Ishikawa (cell line): ENCODE results near the gene IL10RA.

Experiments used
- CEBPB ChIP-seq: IDR thresholded peaks from 2 replicates; pipeline ENCODE4 v1.6.1; 2012
- CREB1 ChIP-seq: IDR thresholded peaks from 2 replicates; pipeline ENCODE4 v1.6.1; 2012; ENCODE audit warnings: low read depth
- EGR1 ChIP-seq: IDR thresholded peaks from 2 replicates; pipeline ENCODE4 v1.6.1; 2012
- EP300 ChIP-seq: IDR thresholded peaks from 2 replicates; pipeline ENCODE4 v1.6.1; 2012; ENCODE audit warnings: borderline replicate concordance
- FOXM1 ChIP-seq: IDR thresholded peaks from 2 replicates; pipeline ENCODE4 v1.6.1; 2012; ENCODE audit warnings: low read depth, borderline replicate concordance
- MAX ChIP-seq: IDR thresholded peaks from 2 replicates; pipeline ENCODE4 v1.6.1; 2012
- NFIC ChIP-seq: IDR thresholded peaks from 2 replicates; pipeline ENCODE4 v1.6.1; 2012
- RAD21 ChIP-seq: IDR thresholded peaks from 2 replicates; pipeline ENCODE4 v1.6.1; 2012; ENCODE audit warnings: low read depth
- REST ChIP-seq: IDR thresholded peaks from 2 replicates; pipeline ENCODE4 v1.6.1; 2012; ENCODE audit warnings: low read depth, mild to moderate bottlenecking
- TAF1 ChIP-seq: IDR thresholded peaks from 2 replicates; pipeline ENCODE4 v1.6.1; 2012; ENCODE audit warnings: low read depth, mild to moderate bottlenecking
- TCF12 ChIP-seq: IDR thresholded peaks from 2 replicates; pipeline ENCODE4 v1.6.1; 2012; ENCODE audit warnings: low read depth
- TEAD4 ChIP-seq: IDR thresholded peaks from 2 replicates; pipeline ENCODE4 v1.6.1; 2012
- USF1 ChIP-seq: IDR thresholded peaks from 2 replicates; pipeline ENCODE4 v1.6.1; 2012
- YY1 ChIP-seq: IDR thresholded peaks from 2 replicates; pipeline ENCODE4 v1.6.1; 2012; ENCODE audit warnings: low read depth
- ZBTB7A ChIP-seq: IDR thresholded peaks from 2 replicates; pipeline ENCODE4 v1.6.1; 2012; ENCODE audit warnings: low read depth

The IL10RA gene

GRCh38 chr11:117969160-117969991 lies 16.8 kb upstream of the IL10RA start:
- TF ChIP-seq ZBTB7A (no peak), TEAD4 (no peak), EGR1 (no peak), CEBPB (no peak), USF1 (no peak), RAD21 (no peak), EP300 (no peak), MAX (no peak), REST (no peak), TAF1 (no peak), CREB1 (no peak)

- no peak for TF ChIP-seq MAX
- TF ChIP-seq TEAD4, result no peak
- no peak for TF ChIP-seq EP300
- TF ChIP-seq ZBTB7A, result no peak
- TF ChIP-seq FOXM1, result no peak
Measured at GRCh38 chr11:117970400-117971024, 15.7 kb upstream of the IL10RA start.

GRCh38 chr11:117972044-117972443 lies 14.2 kb upstream of the IL10RA start:
- TF ChIP-seq EGR1, result no peak
- no peak for TF ChIP-seq RAD21

GRCh38 chr11:117972629-117973502 lies 13.3 kb upstream of the IL10RA start:
- no peak for TF ChIP-seq YY1
- no peak for TF ChIP-seq REST
- TF ChIP-seq NFIC, result no peak
- no peak for TF ChIP-seq FOXM1
- TF ChIP-seq TCF12, result no peak
- no peak for TF ChIP-seq EGR1
- no peak for TF ChIP-seq CEBPB
- no peak for TF ChIP-seq CREB1
- no peak for TF ChIP-seq USF1
- TF ChIP-seq RAD21, result no peak
- TF ChIP-seq TAF1, result no peak
- no peak for TF ChIP-seq TEAD4

GRCh38 chr11:117973503-117973860 lies 12.7 kb upstream of the IL10RA start:
- TF ChIP-seq RAD21 (no peak), ZBTB7A (no peak), YY1 (no peak)

GRCh38 chr11:117976445-117976844 lies 9.7 kb upstream of the IL10RA start:
- TF ChIP-seq EP300, result no peak
- TF ChIP-seq REST, result no peak
- TF ChIP-seq ZBTB7A, result no peak
- TF ChIP-seq YY1, result no peak
- no peak for TF ChIP-seq EGR1
- no peak for TF ChIP-seq USF1
